Measurements from ENCODE around the gene TMEM120A.
A peak's percentile ranks its signal among the peaks of the same experiment; 100 is the strongest.

TMEM120A gene

GRCh38 chr7:75971961-75972763, 22.2 kb downstream of the TMEM120A start:
- no peaks in the 10 kb centered on the region for H3K79me2 ChIP-seq (ENCODE audit: insufficient read depth, low read length)
- no peak overlapping the region for H3K9ac ChIP-seq (ENCODE audit: low read depth, low read length)
- H3K36me3 ChIP-seq (ENCODE audit: insufficient read depth, low read length) = no peaks in the 10 kb centered on the region
- no peak overlapping the region for H3K27ac ChIP-seq (ENCODE audit: low read length)
- TF ChIP-seq EZH2 (IDR thresholded peaks at IDR 0.05; ENCODE audit: borderline replicate concordance, low read depth, low read length, severe bottlenecking) = no peak
- TF ChIP-seq, protein P1, sequence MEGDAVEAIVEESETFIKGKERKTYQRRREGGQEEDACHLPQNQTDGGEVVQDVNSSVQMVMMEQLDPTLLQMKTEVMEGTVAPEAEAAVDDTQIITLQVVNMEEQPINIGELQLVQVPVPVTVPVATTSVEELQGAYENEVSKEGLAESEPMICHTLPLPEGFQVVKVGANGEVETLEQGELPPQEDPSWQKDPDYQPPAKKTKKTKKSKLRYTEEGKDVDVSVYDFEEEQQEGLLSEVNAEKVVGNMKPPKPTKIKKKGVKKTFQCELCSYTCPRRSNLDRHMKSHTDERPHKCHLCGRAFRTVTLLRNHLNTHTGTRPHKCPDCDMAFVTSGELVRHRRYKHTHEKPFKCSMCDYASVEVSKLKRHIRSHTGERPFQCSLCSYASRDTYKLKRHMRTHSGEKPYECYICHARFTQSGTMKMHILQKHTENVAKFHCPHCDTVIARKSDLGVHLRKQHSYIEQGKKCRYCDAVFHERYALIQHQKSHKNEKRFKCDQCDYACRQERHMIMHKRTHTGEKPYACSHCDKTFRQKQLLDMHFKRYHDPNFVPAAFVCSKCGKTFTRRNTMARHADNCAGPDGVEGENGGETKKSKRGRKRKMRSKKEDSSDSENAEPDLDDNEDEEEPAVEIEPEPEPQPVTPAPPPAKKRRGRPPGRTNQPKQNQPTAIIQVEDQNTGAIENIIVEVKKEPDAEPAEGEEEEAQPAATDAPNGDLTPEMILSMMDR (IDR thresholded peaks at IDR 0.05; ENCODE audit: borderline replicate concordance, extremely low read depth, low read length, poor library complexity, severe bottlenecking) = peak; percentile 23
- no peak overlapping the region for H3K4me3 ChIP-seq (ENCODE audit: low read depth in 1 of 2, low read length in 2 of 2)
- H4K20me1 ChIP-seq (ENCODE audit: insufficient read depth, low read length) = peaks cover 13% of the 10 kb centered on the region; the same call in 1 of the 2 replicates
- no peak overlapping the region for H2AFZ ChIP-seq (ENCODE audit: low read depth, low read length)
- no peak for DNase-seq
- H3K4me2 ChIP-seq (ENCODE audit: insufficient read depth, low read length) = no peak overlapping the region
- H3K4me1 ChIP-seq (ENCODE audit: insufficient read depth, low read length) = no peaks in the 10 kb centered on the region
- no peak for ATAC-seq (ENCODE audit: insufficient read depth, low read depth)
- H3K9me3 ChIP-seq (ENCODE audit: insufficient read depth, low read length, severe bottlenecking) = no peaks in the 10 kb centered on the region
- no peaks in the 10 kb centered on the region for H3K27me3 ChIP-seq (ENCODE audit: insufficient read depth, low read length, poor library complexity)

GRCh38 chr7:75971309-75971960, 23.0 kb downstream of the TMEM120A start:
- H3K27me3 ChIP-seq (ENCODE audit: insufficient read depth, low read length, poor library complexity) = no peaks in the 10 kb centered on the region
- H2AFZ ChIP-seq (ENCODE audit: low read depth, low read length) = no peak overlapping the region
- no peak overlapping the region for H3K4me2 ChIP-seq (ENCODE audit: insufficient read depth, low read length)
- ATAC-seq (ENCODE audit: insufficient read depth, low read depth) (no peak), DNase-seq (no peak)
- H3K9ac ChIP-seq (ENCODE audit: low read depth, low read length) = no peak overlapping the region
- H3K4me3 ChIP-seq (ENCODE audit: low read depth in 1 of 2, low read length in 2 of 2) = no peak overlapping the region
- H3K27ac ChIP-seq (ENCODE audit: low read length) = no peak overlapping the region
- H3K9me3 ChIP-seq (ENCODE audit: insufficient read depth, low read length, severe bottlenecking) = no peaks in the 10 kb centered on the region
- no peaks in the 10 kb centered on the region for H3K79me2 ChIP-seq (ENCODE audit: insufficient read depth, low read length)
- H4K20me1 ChIP-seq (ENCODE audit: insufficient read depth, low read length) = peaks cover 14% of the 10 kb centered on the region; the same call in 1 of the 2 replicates
- H3K36me3 ChIP-seq (ENCODE audit: insufficient read depth, low read length) = no peaks in the 10 kb centered on the region
- TF ChIP-seq, protein P1 (IDR thresholded peaks at IDR 0.05; ENCODE audit: borderline replicate concordance, extremely low read depth, low read length, poor library complexity, severe bottlenecking) = no peak
- no peak for TF ChIP-seq EZH2 (IDR thresholded peaks at IDR 0.05; ENCODE audit: borderline replicate concordance, low read depth, low read length, severe bottlenecking)
- no peaks in the 10 kb centered on the region for H3K4me1 ChIP-seq (ENCODE audit: insufficient read depth, low read length)

GRCh38 chr7:75969704-75970498, 24.5 kb downstream of the TMEM120A start:
- no peak overlapping the region for H3K4me2 ChIP-seq (ENCODE audit: insufficient read depth, low read length)
- DNase-seq (no peak), ATAC-seq (ENCODE audit: insufficient read depth, low read depth) (0 out of 3 replicates have a peak, but pooled peaks have one; percentile 29)
- peaks cover 20% of the 10 kb centered on the region; the same call in 1 of the 2 replicates for H4K20me1 ChIP-seq (ENCODE audit: insufficient read depth, low read length)
- no peak overlapping the region for H3K4me3 ChIP-seq (ENCODE audit: low read depth in 1 of 2, low read length in 2 of 2)
- TF ChIP-seq EZH2 (IDR thresholded peaks at IDR 0.05; ENCODE audit: borderline replicate concordance, low read depth, low read length, severe bottlenecking) = no peak
- TF ChIP-seq, protein P1 (IDR thresholded peaks at IDR 0.05; ENCODE audit: borderline replicate concordance, extremely low read depth, low read length, poor library complexity, severe bottlenecking) = no peak
- H3K79me2 ChIP-seq (ENCODE audit: insufficient read depth, low read length) = no peaks in the 10 kb centered on the region
- no peaks in the 10 kb centered on the region for H3K4me1 ChIP-seq (ENCODE audit: insufficient read depth, low read length)
- no peaks in the 10 kb centered on the region for H3K9me3 ChIP-seq (ENCODE audit: insufficient read depth, low read length, severe bottlenecking)
- no peaks in the 10 kb centered on the region for H3K27me3 ChIP-seq (ENCODE audit: insufficient read depth, low read length, poor library complexity)
- H3K27ac ChIP-seq (ENCODE audit: low read length) = no peak overlapping the region
- no peaks in the 10 kb centered on the region for H3K36me3 ChIP-seq (ENCODE audit: insufficient read depth, low read length)
- no peak overlapping the region for H3K9ac ChIP-seq (ENCODE audit: low read depth, low read length)
- H2AFZ ChIP-seq (ENCODE audit: low read depth, low read length) = no peak overlapping the region
